Neural cell (in vitro differentiated cells): ENCODE results near the gene EML5. TPM values are rescaled to one million over a fixed set of nuclear protein-coding genes. Genes with fewer than 3 reads are reported as not detected.

ENCODE experiments used
- H2AFZ ChIP-seq: fragments of 200-600, 300-800 bp; sonication (generic), shearing (Covaris generic); 2 replicates; pipeline ENCODE4 v1.6.0; 2014; ENCODE audit warnings: low read depth, mild to moderate bottlenecking, antibody characterized with exemption, low read length, moderate library complexity
- H3F3A ChIP-seq: fragments of 200-600 bp; shearing (Covaris generic); 2 replicates; pipeline ENCODE4 v1.6.1; 2016; ENCODE audit warnings: mild to moderate bottlenecking, moderate library complexity, mixed read lengths, antibody characterized with exemption, low read length; ENCODE audit not compliant: insufficient read depth, poor library complexity, severe bottlenecking
- H3K27ac ChIP-seq: fragments of 200-600, 300-800 bp; sonication (generic), shearing (Covaris generic); 2 replicates; pipeline ENCODE4 v1.5.1; 2014; ENCODE audit warnings: mild to moderate bottlenecking, low read length, moderate library complexity
- H3K27me3 ChIP-seq: fragments of 300-800, 200-600 bp; sonication (generic), shearing (Covaris generic); 2 replicates; pipeline ENCODE4 v1.6.0; 2014; ENCODE audit warnings: mild to moderate bottlenecking, low read depth, low read length, moderate library complexity; ENCODE audit not compliant: insufficient read depth
- H3K36me3 ChIP-seq: fragments of 300-800, 200-600 bp; sonication (generic), shearing (Covaris generic); 2 replicates; pipeline ENCODE4 v1.5.1; 2014; ENCODE audit warnings: mild to moderate bottlenecking, antibody characterized with exemption, low read length, moderate library complexity; ENCODE audit not compliant: insufficient read depth
- H3K4me2 ChIP-seq: fragments of 300-800, 200-600 bp; sonication (generic), shearing (Covaris generic); 2 replicates; pipeline ENCODE4 v1.6.0; 2014; ENCODE audit warnings: mild to moderate bottlenecking, low read length
- H3K4me3 ChIP-seq: fragments of 300-800, 200-600 bp; sonication (generic), shearing (Covaris generic); 2 replicates; pipeline ENCODE4 v1.5.1; 2014; ENCODE audit warnings: mild to moderate bottlenecking, low read length, moderate library complexity
- H3K79me2 ChIP-seq: fragments of 200-600 bp; shearing (Covaris generic); replicated peaks from 2 replicates; pipeline ENCODE4 v1.6.0; 2014; ENCODE audit warnings: mild to moderate bottlenecking, low read length, moderate library complexity; ENCODE audit not compliant: insufficient read depth
- H3K9ac ChIP-seq: fragments of 300-800, 200-600 bp; sonication (generic), shearing (Covaris generic); 2 replicates; pipeline ENCODE4 v1.6.1; 2016; ENCODE audit warnings: mild to moderate bottlenecking, low read length, mixed read lengths
- H3K9me2 ChIP-seq: fragments of 200-600 bp; shearing (Covaris generic); 2 replicates; pipeline ENCODE4 v1.6.1; 2016; ENCODE audit warnings: mild to moderate bottlenecking, low read length, mixed read lengths; ENCODE audit not compliant: insufficient read depth
- H3K9me3 ChIP-seq: fragments of 200-600, 300-800 bp; sonication (generic), shearing (Covaris generic); 2 replicates; pipeline ENCODE4 v1.6.1; 2016; ENCODE audit warnings: mild to moderate bottlenecking, mixed run types, low read length, moderate library complexity, mixed read lengths
- H4K20me1 ChIP-seq: fragments of 200-600 bp; shearing (Covaris generic); 2 replicates; pipeline ENCODE4 v1.6.1; 2016; ENCODE audit warnings: mild to moderate bottlenecking, mixed run types; ENCODE audit not compliant: insufficient read depth
- CTCF ChIP-seq: fragments of 450-650 bp; IDR thresholded peaks from 2 replicates; pipeline ENCODE4 v1.5.1; 2014; ENCODE audit warnings: antibody characterized with exemption, mild to moderate bottlenecking, moderate library complexity; ENCODE audit not compliant: poor library complexity, severe bottlenecking
- EP300 ChIP-seq: fragments of 450-650 bp; conservative IDR thresholded peaks from 2 replicates; pipeline ENCODE4 v1.6.1; 2014; ENCODE audit warnings: antibody characterized with exemption, mild to moderate bottlenecking, moderate library complexity; ENCODE audit not compliant: poor library complexity, severe bottlenecking
- EZH2 ChIP-seq: fragments of 200-600, 300-800 bp; shearing (Covaris generic), sonication (generic); IDR thresholded peaks from 2 replicates; pipeline ENCODE4 v1.6.1; 2014; ENCODE audit warnings: antibody characterized with exemption, low read length, borderline replicate concordance, mild to moderate bottlenecking; ENCODE audit not compliant: insufficient read depth, poor library complexity, severe bottlenecking
- MXI1 ChIP-seq: fragments of 450-650 bp; conservative IDR thresholded peaks from 2 replicates; pipeline ENCODE4 v1.6.1; 2014; ENCODE audit warnings: antibody characterized with exemption, mild to moderate bottlenecking; ENCODE audit not compliant: poor library complexity, severe bottlenecking
- POLR2AphosphoS5 ChIP-seq: IDR thresholded peaks from 2 replicates; pipeline ENCODE4 v1.6.1; 2012
- RAD21 ChIP-seq: fragments of 450-650 bp; conservative IDR thresholded peaks from 2 replicates; pipeline ENCODE4 v1.6.1; 2014; ENCODE audit warnings: antibody characterized with exemption, mild to moderate bottlenecking, moderate library complexity
- REST ChIP-seq: IDR thresholded peaks from 2 replicates; pipeline ENCODE4 v1.6.1; 2012; ENCODE audit warnings: borderline replicate concordance
- SMC3 ChIP-seq: fragments of 450-650 bp; conservative IDR thresholded peaks from 2 replicates; pipeline ENCODE4 v1.6.1; 2014; ENCODE audit warnings: antibody characterized with exemption, mild to moderate bottlenecking, moderate library complexity; ENCODE audit not compliant: poor library complexity
- TAF1 ChIP-seq: IDR thresholded peaks from 2 replicates; pipeline ENCODE4 v1.6.1; 2012; ENCODE audit warnings: low read depth
- polyA plus RNA-seq: library from polyadenylated mRNA; depleted of rRNA; stranded (reverse); fragments of >200 nt; gene quantifications from 2 replicates; pipeline ENCODE4 v1.2.3, GENCODE V29; 2014

The EML5 gene
- polyA plus RNA-seq, 1 donor from 2014 or later, result 27.5 TPM

GRCh38 chr14:88599326-88599725 is 193.4 kb downstream of the EML5 start:
- Histone ChIP-seq H3F3A (no peaks in the 10 kb centered on the region), H3K9me3 (no peaks in the 10 kb centered on the region), H3K36me3 (peaks cover 3% of the 10 kb centered on the region), H3K79me2 (no peaks in the 10 kb centered on the region), H4K20me1 (no peaks in the 10 kb centered on the region), H3K9me2 (no peaks in the 10 kb centered on the region), H3K4me2 (no peak overlapping the region), H3K27ac (no peak overlapping the region), H3K9ac (no peak overlapping the region), H2AFZ (no peak overlapping the region), H3K27me3 (no peaks in the 10 kb centered on the region), H3K4me3 (no peak overlapping the region)
- no peak for TF ChIP-seq TAF1
- TF ChIP-seq POLR2AphosphoS5, result no peak
- TF ChIP-seq REST, result no peak
- no peak for TF ChIP-seq CTCF
- no peak for TF ChIP-seq MXI1
- TF ChIP-seq SMC3, result no peak

DNA sequence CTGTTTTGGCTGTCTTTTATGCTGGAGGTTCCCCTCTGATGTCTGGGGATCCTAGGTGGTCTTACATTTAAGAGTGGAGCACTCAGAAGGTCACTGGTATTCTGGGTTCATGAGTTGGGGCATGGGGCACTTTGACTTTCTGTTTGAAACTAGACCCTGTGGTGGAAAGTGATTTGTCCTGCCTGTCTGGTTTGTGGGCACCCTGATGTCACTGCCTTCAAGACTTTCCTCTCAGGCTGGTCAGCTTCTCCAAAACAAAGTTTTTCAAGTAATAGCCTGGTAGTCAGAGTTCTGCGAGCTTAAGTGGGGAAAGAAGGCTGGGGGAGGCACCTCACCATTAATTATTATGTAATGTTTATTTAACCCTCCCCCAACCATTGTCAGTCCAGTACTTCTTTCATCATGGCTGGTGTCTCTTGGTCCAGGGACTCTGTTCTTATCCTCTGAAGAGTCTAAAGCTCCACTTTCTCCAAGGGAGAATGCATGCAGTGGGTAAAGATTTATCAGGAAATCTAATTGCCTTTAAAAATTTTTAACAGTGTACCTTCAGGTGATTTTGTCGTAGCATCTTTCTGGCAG is 194.6 kb downstream of the EML5 start:
- Histone ChIP-seq H3K9ac (no peak overlapping the region), H3K36me3 (peaks cover 2% of the 10 kb centered on the region), H3K9me3 (no peaks in the 10 kb centered on the region), H3K27me3 (no peaks in the 10 kb centered on the region), H3K4me2 (no peak overlapping the region), H2AFZ (no peak overlapping the region), H3K27ac (no peak overlapping the region), H3F3A (no peaks in the 10 kb centered on the region), H4K20me1 (no peaks in the 10 kb centered on the region), H3K79me2 (no peaks in the 10 kb centered on the region), H3K4me3 (no peak overlapping the region), H3K9me2 (no peaks in the 10 kb centered on the region)
- TF ChIP-seq TAF1 (no peak), RAD21 (no peak)

GRCh38 chr14:88597601-88598000 is 195.2 kb downstream of the EML5 start:
- H3K4me3 ChIP-seq, result no peak overlapping the region
- H3K36me3 ChIP-seq, result no peaks in the 10 kb centered on the region
- no peaks in the 10 kb centered on the region for H4K20me1 ChIP-seq
- H3K4me2 ChIP-seq, result no peak overlapping the region
- no peak overlapping the region for H3K9ac ChIP-seq
- no peak overlapping the region for H3K27ac ChIP-seq
- H2AFZ ChIP-seq, result no peak overlapping the region
- H3K27me3 ChIP-seq, result no peaks in the 10 kb centered on the region
- no peaks in the 10 kb centered on the region for H3K79me2 ChIP-seq
- TF ChIP-seq POLR2AphosphoS5, result no peak
- TF ChIP-seq REST, result no peak
- no peak for TF ChIP-seq EP300
- TF ChIP-seq TAF1, result no peak
- no peak for TF ChIP-seq EZH2
- no peak for TF ChIP-seq CTCF
- no peak for TF ChIP-seq SMC3
- no peak for TF ChIP-seq MXI1
- no peak for TF ChIP-seq RAD21
- H3K9me3 ChIP-seq, result no peaks in the 10 kb centered on the region
- no peaks in the 10 kb centered on the region for H3K9me2 ChIP-seq
- H3F3A ChIP-seq, result no peaks in the 10 kb centered on the region
